DOHH2 (cell line): ENCODE measurements around the gene SUGCT.

Experiments used
- CTCF ChIP-seq: fragments of 200-600 bp; sonication (generic); IDR thresholded peaks from one replicate; pipeline ENCODE4 v1.5.1; 2014; ENCODE audit warnings: antibody characterized with exemption, mild to moderate bottlenecking, low read depth, low read length; ENCODE audit not compliant: poor library complexity, severe bottlenecking
- EZH2phosphoT487 ChIP-seq: fragments of 200-600 bp; sonication (generic); IDR thresholded peaks from 2 replicates; pipeline ENCODE4 v1.6.1; 2017; ENCODE audit warnings: borderline replicate concordance, mild to moderate bottlenecking, antibody characterized with exemption, low read length, moderate library complexity, mixed read lengths

GRCh38 chr7:40888499-40888898 lies 753.7 kb downstream of the SUGCT start:
- TF ChIP-seq CTCF (no peak), EZH2phosphoT487 (no peak)
